DLD1 (cell line): ENCODE data around the gene ALAD.
"Not testable (repeated sequence)": the region's sequence is repeated elsewhere in the genome, so short reads cannot be mapped to it uniquely, and the experiment has no call there.

Source experiments
- in situ Hi-C: cut with HindIII; loops from 2 replicates; pipeline ENCODE4 v1.10.0; 2017; ENCODE audit warnings: low sequenced_read_pairs

Gene ALAD

GRCh38 chr9:113375057-113376023 lies 25.7 kb downstream of the ALAD start:
- in situ Hi-C loops, result no loop called here

- in situ Hi-C loops, result no loop called here
Measured at GRCh38 chr9:113373676-113374392, 27.2 kb downstream of the ALAD start.

GRCh38 chr9:113373256-113373655 lies 27.8 kb downstream of the ALAD start:
- in situ Hi-C loops, result no loop called here

- in situ Hi-C loops, result no loop called here
Measured at GRCh38 chr9:113372059-113372458, 29.0 kb downstream of the ALAD start.

- in situ Hi-C loops, result no loop called here
Measured at GRCh38 chr9:113370806-113371325, 30.2 kb downstream of the ALAD start.

- in situ Hi-C loops, result no loop called here
Measured at GRCh38 chr9:113369855-113370140, 31.3 kb downstream of the ALAD start.

- in situ Hi-C loops, result no loop called here
Measured at GRCh38 chr9:113368982-113369854, 31.9 kb downstream of the ALAD start.

- in situ Hi-C loops, result no loop called here
Measured at GRCh38 chr9:113368348-113368981, 32.6 kb downstream of the ALAD start.

GRCh38 chr9:113365652-113366051 lies 35.4 kb downstream of the ALAD start:
- in situ Hi-C loops, result not testable (repeated sequence)

- in situ Hi-C loops, result no loop called here
Measured at GRCh38 chr9:113364951-113365350, 36.1 kb downstream of the ALAD start.

- in situ Hi-C loops, result no loop called here
Measured at GRCh38 chr9:113363336-113363735, 37.7 kb downstream of the ALAD start.

- in situ Hi-C loops, result no loop called here
Measured at GRCh38 chr9:113361304-113362018, 39.6 kb downstream of the ALAD start.

- in situ Hi-C loops, result no loop called here
Measured at GRCh38 chr9:113360242-113360842, 40.7 kb downstream of the ALAD start.

GRCh38 chr9:113359385-113359784 lies 41.7 kb downstream of the ALAD start:
- in situ Hi-C loops, result no loop called here

- in situ Hi-C loops, result no loop called here
Measured at GRCh38 chr9:113356686-113357292, 44.3 kb downstream of the ALAD start.

- in situ Hi-C loops, result no loop called here
Measured at GRCh38 chr9:113355040-113355596, 46.0 kb downstream of the ALAD start.

GRCh38 chr9:113352411-113352810 lies 48.7 kb downstream of the ALAD start:
- in situ Hi-C loops, result no loop called here

- in situ Hi-C loops, result no loop called here
Measured at GRCh38 chr9:113352006-113352405, 49.1 kb downstream of the ALAD start.

- in situ Hi-C loops, result no loop called here
Measured at GRCh38 chr9:113350937-113351336, 50.1 kb downstream of the ALAD start.
